HUES48 (cell line): ENCODE data around the gene GSTO1.

Experiments
- H3K27ac ChIP-seq: one replicate; pipeline ENCODE4 v1.7.0; 2013; ENCODE audit warnings: low read depth, low read length, inconsistent platforms
- H3K27me3 ChIP-seq: 2 replicates; pipeline ENCODE4 v1.6.1; 2013; ENCODE audit warnings: mild to moderate bottlenecking, low read length; ENCODE audit not compliant: control insufficient read depth, insufficient read depth
- H3K36me3 ChIP-seq: 2 replicates; pipeline ENCODE4 v1.6.1; 2013; ENCODE audit warnings: low read length; ENCODE audit not compliant: control insufficient read depth, insufficient read depth
- H3K4me1 ChIP-seq: 2 replicates; pipeline ENCODE4 v1.6.1; 2013; ENCODE audit warnings: mild to moderate bottlenecking, low read length; ENCODE audit not compliant: control insufficient read depth, insufficient read depth
- H3K4me3 ChIP-seq: 2 replicates; pipeline ENCODE4 v1.5.1; 2013; ENCODE audit warnings: mild to moderate bottlenecking, low read depth, low read length
- H3K9ac ChIP-seq: 2 replicates; pipeline ENCODE4 v1.6.1; 2013; ENCODE audit warnings: mild to moderate bottlenecking, low read depth, low read length, moderate library complexity
- H3K9me3 ChIP-seq: 2 replicates; pipeline ENCODE4 v1.6.1; 2013; ENCODE audit warnings: low read length; ENCODE audit not compliant: control insufficient read depth, insufficient read depth

Gene GSTO1

DNA sequence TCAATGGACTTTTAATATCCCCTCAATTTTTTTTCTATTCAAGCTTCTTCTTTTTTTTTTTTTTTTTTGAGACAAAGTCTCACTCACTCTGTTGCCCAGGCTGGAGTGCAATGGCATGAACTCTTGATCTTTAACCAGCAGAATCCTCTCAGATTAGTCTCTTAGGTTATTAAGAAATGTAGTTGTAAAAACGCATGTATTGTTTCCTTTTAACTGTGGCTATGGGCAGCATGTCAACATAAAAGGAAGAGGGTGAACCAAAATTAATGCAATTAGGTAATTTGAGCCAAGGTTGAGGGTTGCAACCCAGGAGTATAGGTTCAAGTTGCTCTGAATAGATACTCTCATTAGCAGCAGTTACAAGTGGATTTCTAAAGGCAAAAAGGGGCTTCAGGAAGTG is 4.3 kb upstream of the GSTO1 start:
- Histone ChIP-seq H3K36me3 (no peaks in the 10 kb centered on the region), H3K27me3 (peaks cover 8% of the 10 kb centered on the region), H3K4me1 (peaks cover 31% of the 10 kb centered on the region), H3K4me3 (no peak overlapping the region), H3K9ac (no peak overlapping the region), H3K9me3 (no peaks in the 10 kb centered on the region), H3K27ac (no peak overlapping the region)

GRCh38 chr10:104251443-104251842 is 3.2 kb upstream of the GSTO1 start:
- Histone ChIP-seq H3K36me3 (no peaks in the 10 kb centered on the region), H3K9ac (no peak overlapping the region), H3K4me1 (peaks cover 40% of the 10 kb centered on the region), H3K27me3 (peaks cover 8% of the 10 kb centered on the region), H3K27ac (no peak overlapping the region), H3K4me3 (no peak overlapping the region), H3K9me3 (no peaks in the 10 kb centered on the region)

GRCh38 chr10:104252368-104252767 is 2.3 kb upstream of the GSTO1 start:
- H3K36me3 ChIP-seq, result no peaks in the 10 kb centered on the region
- peaks cover 8% of the 10 kb centered on the region for H3K27me3 ChIP-seq
- no peaks in the 10 kb centered on the region for H3K9me3 ChIP-seq
- H3K9ac ChIP-seq, result no peak overlapping the region
- H3K4me3 ChIP-seq, result no peak overlapping the region
- H3K4me1 ChIP-seq, result peaks cover 45% of the 10 kb centered on the region
- peak overlapping the region; percentile 84 for H3K27ac ChIP-seq

DNA sequence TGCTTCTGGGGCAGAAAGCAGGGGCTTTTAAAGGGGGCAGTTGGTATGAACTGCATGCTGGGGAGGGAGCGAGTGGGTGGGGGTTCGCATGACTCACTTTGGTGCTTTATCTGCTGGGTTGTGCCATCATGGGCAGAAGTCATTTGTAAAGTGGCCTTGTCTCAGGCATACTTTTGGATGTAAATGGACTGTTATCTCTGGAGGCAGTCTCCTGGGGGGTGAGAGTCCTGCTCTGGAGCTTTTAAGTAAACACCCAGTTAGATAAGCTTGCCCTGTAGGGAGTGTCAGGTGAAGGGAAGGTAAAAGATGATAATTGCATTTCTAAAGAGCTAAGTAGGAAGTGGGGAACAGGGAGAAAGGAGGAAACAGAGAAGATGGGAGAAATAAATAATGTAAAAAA is 1.6 kb upstream of the GSTO1 start:
- Histone ChIP-seq H3K36me3 (peaks cover 4% of the 10 kb centered on the region; the same call in 1 of the 2 replicates), H3K9ac (no peak overlapping the region), H3K9me3 (no peaks in the 10 kb centered on the region), H3K27me3 (peaks cover 8% of the 10 kb centered on the region), H3K4me1 (peaks cover 45% of the 10 kb centered on the region), H3K27ac (peak overlapping the region; percentile 84), H3K4me3 (peak overlapping the region; percentile 71; the same call in 1 of the 2 replicates)

- peak overlapping the region; percentile 84 for H3K27ac ChIP-seq
- no peak overlapping the region for H3K9ac ChIP-seq
- peaks cover 8% of the 10 kb centered on the region for H3K27me3 ChIP-seq
- H3K4me3 ChIP-seq, result peak overlapping the region; percentile 71
- H3K9me3 ChIP-seq, result no peaks in the 10 kb centered on the region
- peaks cover 11% of the 10 kb centered on the region; the same call in 1 of the 2 replicates for H3K36me3 ChIP-seq
- peaks cover 45% of the 10 kb centered on the region for H3K4me1 ChIP-seq
These were observed 884 bp upstream of the GSTO1 start for GRCh38 chr10:104253606-104254410.

DNA sequence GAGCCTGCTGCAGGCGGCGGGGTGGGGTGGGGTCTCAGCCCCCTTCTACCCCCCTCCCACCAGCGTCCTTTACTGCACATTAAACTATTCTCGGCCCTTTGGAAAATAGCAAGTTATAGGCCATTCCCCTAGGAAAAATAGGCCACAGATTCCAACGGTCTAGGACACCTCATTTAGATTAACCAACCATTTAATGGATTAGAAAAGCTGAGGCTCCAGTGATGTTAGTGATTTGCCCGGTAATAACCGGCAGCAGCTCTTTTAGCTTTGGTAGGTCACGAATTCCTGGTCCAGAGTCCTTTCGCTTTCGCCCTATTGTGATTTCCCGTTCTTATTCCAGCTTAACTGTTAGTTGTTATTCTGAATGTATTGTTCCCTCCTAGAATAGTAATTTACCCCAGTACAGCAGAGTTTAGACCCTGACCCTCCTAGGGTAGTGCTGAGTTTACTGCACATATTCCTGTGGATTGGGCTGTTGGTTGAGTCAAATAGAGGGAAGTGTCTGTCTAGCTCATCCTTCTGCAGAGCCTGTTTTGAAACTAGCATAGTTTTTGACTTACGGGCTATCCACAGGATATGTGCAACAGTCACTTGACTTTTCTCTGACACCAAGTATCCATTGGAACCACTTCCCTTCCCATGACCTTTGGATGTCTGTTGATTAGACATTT is 754 bp downstream of the GSTO1 start:
- peak overlapping the region; percentile 71 for H3K4me3 ChIP-seq
- peak overlapping the region; percentile 64 for H3K9ac ChIP-seq
- peaks cover 8% of the 10 kb centered on the region for H3K27me3 ChIP-seq
- no peaks in the 10 kb centered on the region for H3K9me3 ChIP-seq
- H3K36me3 ChIP-seq, result peaks cover 27% of the 10 kb centered on the region
- H3K27ac ChIP-seq, result peak overlapping the region; percentile 84
- H3K4me1 ChIP-seq, result peaks cover 44% of the 10 kb centered on the region

- no peak overlapping the region for H3K9ac ChIP-seq
These were observed 1.8 kb downstream of the GSTO1 start for GRCh38 chr10:104256335-104256961.

GRCh38 chr10:104257235-104257634 is 2.5 kb downstream of the GSTO1 start:
- H3K27ac ChIP-seq, result no peak overlapping the region
- H3K9me3 ChIP-seq, result no peaks in the 10 kb centered on the region
- peaks cover 8% of the 10 kb centered on the region for H3K27me3 ChIP-seq
- H3K36me3 ChIP-seq, result peaks cover 45% of the 10 kb centered on the region
- peaks cover 34% of the 10 kb centered on the region for H3K4me1 ChIP-seq
- H3K9ac ChIP-seq, result no peak overlapping the region
- no peak overlapping the region for H3K4me3 ChIP-seq

More at GRCh38 chr10:104256335-104256961, 1.8 kb downstream of the GSTO1 start:
- Histone ChIP-seq H3K4me3 (peak overlapping the region; percentile 71; the same call in 1 of the 2 replicates), H3K27me3 (peaks cover 8% of the 10 kb centered on the region), H3K4me1 (peaks cover 35% of the 10 kb centered on the region), H3K9me3 (no peaks in the 10 kb centered on the region), H3K27ac (no peak overlapping the region), H3K36me3 (peaks cover 37% of the 10 kb centered on the region)

DNA sequence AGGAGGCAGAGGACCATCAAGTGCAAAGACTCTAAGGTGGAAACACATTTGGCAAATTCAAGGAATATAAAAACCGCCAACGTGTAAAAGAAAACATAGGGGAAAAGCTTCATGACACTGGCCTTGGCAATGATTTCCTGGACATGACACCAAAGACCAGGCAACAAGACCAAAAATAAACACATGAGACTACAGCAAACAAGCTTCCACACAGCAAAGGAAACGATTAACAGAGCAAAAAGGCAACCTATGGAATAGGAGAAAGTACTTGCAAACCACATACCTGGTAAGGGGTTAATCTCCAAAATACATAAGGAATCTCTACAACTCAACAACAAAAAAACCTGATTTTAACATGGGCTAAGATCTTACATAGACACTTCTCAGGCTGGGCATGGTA is 3.5 kb downstream of the GSTO1 start:
- H3K36me3 ChIP-seq, result peaks cover 53% of the 10 kb centered on the region
- H3K27me3 ChIP-seq, result peaks cover 3% of the 10 kb centered on the region; the same call in 1 of the 2 replicates
- no peak overlapping the region for H3K27ac ChIP-seq

DNA sequence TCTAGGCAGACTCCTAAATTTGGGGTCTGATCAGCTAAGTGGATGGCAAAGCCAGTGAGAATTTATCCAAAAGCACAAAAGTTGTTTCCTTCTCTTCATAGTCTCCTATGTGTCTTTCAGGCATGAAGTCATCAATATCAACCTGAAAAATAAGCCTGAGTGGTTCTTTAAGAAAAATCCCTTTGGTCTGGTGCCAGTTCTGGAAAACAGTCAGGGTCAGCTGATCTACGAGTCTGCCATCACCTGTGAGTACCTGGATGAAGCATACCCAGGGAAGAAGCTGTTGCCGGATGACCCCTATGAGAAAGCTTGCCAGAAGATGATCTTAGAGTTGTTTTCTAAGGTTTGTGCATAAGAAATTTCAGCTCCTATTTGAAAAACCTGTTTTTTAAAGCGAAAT is 4.8 kb downstream of the GSTO1 start:
- H3K9me3 ChIP-seq, result no peaks in the 10 kb centered on the region
- no peak overlapping the region for H3K4me3 ChIP-seq
- H3K4me1 ChIP-seq, result peaks cover 14% of the 10 kb centered on the region
- H3K9ac ChIP-seq, result no peak overlapping the region
- H3K36me3 ChIP-seq, result peaks cover 64% of the 10 kb centered on the region
- H3K27me3 ChIP-seq, result no peaks in the 10 kb centered on the region
- H3K27ac ChIP-seq, result no peak overlapping the region

More for the DNA sequence above, 3.5 kb downstream of the GSTO1 start:
- Histone ChIP-seq H3K9me3 (no peaks in the 10 kb centered on the region), H3K4me1 (peaks cover 25% of the 10 kb centered on the region), H3K4me3 (no peak overlapping the region), H3K9ac (no peak overlapping the region)
